A673 (cell line): Measurements from ENCODE around the gene NKD2. TPM values are rescaled to one million over a fixed set of nuclear protein-coding genes. Genes with fewer than 3 reads are reported as not detected.

Source experiments
- BruUV-seq: library from RNA; stranded (reverse); fragments of 400-500 nt; replicated peaks from 2 replicates; lab custom pipeline; 2021; lab: Mats Ljungman, UMichigan
- CTCF ChIA-PET: fragments of 300-600 bp; sonication (Branson Sonifier 250); formaldehyde crosslinking; loops from one replicate; lab custom pipeline; 2022; ENCODE audit warnings: antibody characterized with exemption; lab: Charles Lee
- POLR2A ChIA-PET: fragments of 300-600 bp; sonication (Branson Sonifier 250); formaldehyde crosslinking; loops from one replicate; lab custom pipeline; 2022; ENCODE audit warnings: antibody characterized with exemption; ENCODE audit not compliant: low non-redundant PET; lab: Charles Lee
- DNase-seq: peaks from one replicate; pipeline ENCODE4 v3.0.0-alpha.2; 2015; ENCODE audit warnings: low spot score
- H3K27ac ChIP-seq: fragments of 200-600 bp; sonication (generic); 2 replicates; pipeline ENCODE4 v1.5.1; 2016; ENCODE audit warnings: mixed run types, low read depth, mild to moderate bottlenecking, mixed read lengths, antibody characterized with exemption, low read length; ENCODE audit not compliant: poor library complexity, severe bottlenecking
- H3K27me3 ChIP-seq: fragments of 200-600 bp; sonication (generic); replicated peaks from 2 replicates; pipeline ENCODE4 v1.6.1; 2017; ENCODE audit warnings: mixed run types, low read depth, mild to moderate bottlenecking, mixed read lengths, antibody characterized with exemption, low read length; ENCODE audit not compliant: insufficient read depth, poor library complexity
- H3K36me3 ChIP-seq: fragments of 200-600 bp; sonication (generic); 2 replicates; pipeline ENCODE4 v1.6.1; 2016; ENCODE audit warnings: mixed run types, mild to moderate bottlenecking, mixed read lengths, antibody characterized with exemption, low read length; ENCODE audit not compliant: insufficient read depth, poor library complexity, severe bottlenecking
- H3K4me1 ChIP-seq: fragments of 200-600 bp; sonication (generic); 2 replicates; pipeline ENCODE4 v1.6.1; 2017; ENCODE audit warnings: mixed run types, mild to moderate bottlenecking, mixed read lengths, antibody characterized with exemption, low read length; ENCODE audit not compliant: insufficient read depth, poor library complexity, severe bottlenecking
- H3K4me3 ChIP-seq: fragments of 200-600 bp; sonication (generic); 2 replicates; pipeline ENCODE4 v1.5.1; 2016; ENCODE audit warnings: low read depth, mixed run types, mild to moderate bottlenecking, mixed read lengths, low read length; ENCODE audit not compliant: poor library complexity, severe bottlenecking
- H3K9me3 ChIP-seq: fragments of 200-600 bp; sonication (generic); 2 replicates; pipeline ENCODE4 v1.6.1; 2016; ENCODE audit warnings: mixed run types, low read depth, mild to moderate bottlenecking, mixed read lengths, antibody characterized with exemption, low read length; ENCODE audit not compliant: poor library complexity, severe bottlenecking
- CTCF ChIP-seq: fragments of 300-800, 200-600 bp; sonication (generic); conservative IDR thresholded peaks from 2 replicates; pipeline ENCODE4 v1.5.1; 2017; ENCODE audit warnings: low read depth, mild to moderate bottlenecking, antibody characterized with exemption, low read length, moderate library complexity, mixed read lengths
- EZH2 ChIP-seq: fragments of 200-600 bp; sonication (generic); IDR thresholded peaks from 2 replicates; pipeline ENCODE4 v1.6.1; 2017; ENCODE audit warnings: borderline replicate concordance, low read depth, mild to moderate bottlenecking, mixed read lengths, antibody characterized with exemption, low read length; ENCODE audit not compliant: poor library complexity, severe bottlenecking
- intact Hi-C: fragments of 100-400 bp; cut with micrococcal nuclease; formaldehyde crosslinking; loops from one replicate; pipeline ENCODE4 v1.10.0; 2022; ENCODE audit not compliant: unreplicated experiment
- total RNA-seq: library from RNA; stranded (reverse); gene quantifications from 2 replicates; pipeline ENCODE4 v1.2.3, GENCODE V29; 2021

NKD2 gene
- total RNA-seq, 1 experiment from 2014 or later = 23.5 TPM

GRCh38 chr5:997001-997474, 11.6 kb upstream of the NKD2 start:
- Histone ChIP-seq H3K9me3 (no peaks in the 10 kb centered on the region), H3K27me3 (no peaks in the 10 kb centered on the region), H3K4me3 (peak overlapping the region; percentile 34), H3K4me1 (peaks cover 19% of the 10 kb centered on the region), H3K27ac (peak overlapping the region; percentile 55), H3K36me3 (no peaks in the 10 kb centered on the region)
- intact Hi-C loops = no loop called here
- TF ChIP-seq CTCF (no peak), EZH2 (no peak)
- BruUV-seq = no TSS peak
- ChIA-PET POLR2A (no interaction called here), CTCF (no interaction called here)
- DNase-seq = peak; percentile 88

GRCh38 chr5:997711-998110, 10.9 kb upstream of the NKD2 start:
- intact Hi-C loops = no loop called here
- Histone ChIP-seq H3K27ac (peak overlapping the region; percentile 55), H3K4me1 (peaks cover 19% of the 10 kb centered on the region), H3K27me3 (no peaks in the 10 kb centered on the region), H3K9me3 (no peaks in the 10 kb centered on the region), H3K4me3 (no peak overlapping the region), H3K36me3 (no peaks in the 10 kb centered on the region)
- no peak for TF ChIP-seq EZH2
- no peak for TF ChIP-seq CTCF
- ChIA-PET CTCF (no interaction called here), POLR2A (no interaction called here)
- no peak for DNase-seq
- no TSS peak for BruUV-seq

DNA sequence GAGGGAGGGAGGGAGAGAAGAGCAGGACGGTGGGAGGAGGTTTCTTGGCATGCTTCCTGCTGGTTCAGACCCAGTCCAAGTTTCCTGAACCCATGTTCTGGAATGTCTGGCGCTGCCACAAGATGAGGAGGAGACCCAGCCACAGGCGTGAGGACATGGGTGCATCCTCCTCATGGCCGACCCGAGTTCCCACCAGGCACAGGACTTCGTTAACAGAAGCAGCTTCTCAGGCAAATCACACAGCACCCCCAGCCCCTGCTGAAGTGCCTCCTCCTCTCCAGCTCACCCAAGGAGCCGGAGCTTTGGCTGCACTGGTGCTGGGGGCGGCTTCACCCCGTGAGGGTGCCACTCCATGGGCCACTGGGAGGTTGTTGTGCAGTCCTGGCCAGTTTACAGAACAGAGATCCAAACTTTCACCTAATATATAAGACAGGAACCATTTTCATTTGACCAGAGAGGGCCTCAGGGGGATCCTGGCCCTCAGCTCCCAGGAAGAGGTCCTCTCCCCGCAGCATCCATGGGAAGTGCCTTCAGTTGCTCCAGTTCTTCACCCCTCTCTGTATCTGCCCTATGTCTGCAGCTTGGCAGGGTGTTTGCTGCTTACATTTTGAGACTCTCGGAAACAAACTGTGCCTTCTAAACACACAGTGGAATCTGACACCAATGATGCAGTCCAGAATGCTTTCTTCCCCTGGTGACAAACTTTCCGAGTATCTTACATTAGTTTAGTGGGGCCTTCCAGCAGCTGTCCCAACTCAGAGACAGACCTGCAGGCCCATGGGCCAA, 10.2 kb upstream of the NKD2 start:
- intact Hi-C loops = no loop called here
- no peaks in the 10 kb centered on the region for H3K36me3 ChIP-seq
- TF ChIP-seq EZH2 (no peak), CTCF (no peak)
- ChIA-PET CTCF (no interaction called here), POLR2A (no interaction called here)
- no TSS peak for BruUV-seq
- no peak for DNase-seq
- H3K9me3 ChIP-seq = no peaks in the 10 kb centered on the region
- H3K27me3 ChIP-seq = no peaks in the 10 kb centered on the region
- H3K27ac ChIP-seq = no peak overlapping the region
- H3K4me3 ChIP-seq = no peak overlapping the region
- H3K4me1 ChIP-seq = peaks cover 21% of the 10 kb centered on the region
